ENCODE results near the gene PPP2R2D.
"Not testable (repeated sequence)": the region's sequence is repeated elsewhere in the genome, so short reads cannot be mapped to it uniquely, and the experiment has no call there.

The PPP2R2D gene

GRCh38 chr10:131917496-131917895 lies 16.7 kb downstream of the PPP2R2D start:
- not testable (repeated sequence) for DNase-seq

DNA sequence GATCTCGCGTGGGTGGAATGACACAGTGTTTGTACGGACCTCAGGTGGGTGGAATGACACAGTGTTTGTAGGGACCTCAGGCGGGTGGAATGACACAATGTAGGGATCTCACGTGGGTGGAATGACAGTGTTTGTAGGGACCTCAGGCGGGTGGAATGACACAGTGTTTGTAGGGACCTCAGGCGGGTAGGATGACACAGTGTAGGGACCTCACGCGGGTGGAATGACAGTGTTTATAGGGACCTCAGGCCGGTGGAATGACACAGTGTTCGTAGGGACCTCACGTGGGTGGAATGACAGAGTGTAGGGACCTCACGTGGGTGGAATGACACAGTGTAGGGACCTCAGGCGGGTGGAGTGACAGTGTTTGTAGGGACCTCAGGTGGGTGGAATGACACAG lies 18.7 kb downstream of the PPP2R2D start:
- DNase-seq; intact Hi-C loops (cut with DNase I): not testable (repeated sequence)

More at GRCh38 chr10:131917496-131917895, 16.7 kb downstream of the PPP2R2D start:
- intact Hi-C loops (cut with DNase I): not testable (repeated sequence)

- intact Hi-C loops (cut with DNase I): no loop called here
- no peak for DNase-seq
Observed at GRCh38 chr10:131920151-131920550, 19.3 kb downstream of the PPP2R2D start.

- DNase-seq: no peak
Observed at GRCh38 chr10:131920693-131921092, 19.9 kb downstream of the PPP2R2D start.

DNA sequence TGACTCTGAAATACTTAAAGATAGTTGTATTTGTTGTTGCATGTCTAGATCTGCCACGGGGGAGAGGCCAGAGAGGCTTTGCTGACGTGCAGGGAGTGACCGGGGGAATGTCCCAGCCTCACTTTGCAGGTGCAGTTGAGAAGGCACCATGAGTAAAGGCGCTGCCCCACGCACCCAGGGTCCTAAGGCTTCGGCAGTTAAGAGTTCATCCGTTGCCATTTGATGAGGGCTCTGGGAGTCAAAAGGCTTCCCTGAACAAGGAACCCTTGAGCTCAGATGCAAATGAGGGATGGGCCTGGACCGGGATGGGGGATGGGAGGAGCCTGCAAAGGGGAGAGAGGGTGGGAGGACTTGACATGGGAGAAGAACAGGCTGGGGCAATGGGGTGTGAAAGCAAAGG lies 20.4 kb downstream of the PPP2R2D start:
- peak in 30 of 42 donors; percentile 16 to 76 (median 49) for DNase-seq

More at GRCh38 chr10:131920693-131921092, 19.9 kb downstream of the PPP2R2D start:
- intact Hi-C loops (cut with DNase I): no loop called here

DNA sequence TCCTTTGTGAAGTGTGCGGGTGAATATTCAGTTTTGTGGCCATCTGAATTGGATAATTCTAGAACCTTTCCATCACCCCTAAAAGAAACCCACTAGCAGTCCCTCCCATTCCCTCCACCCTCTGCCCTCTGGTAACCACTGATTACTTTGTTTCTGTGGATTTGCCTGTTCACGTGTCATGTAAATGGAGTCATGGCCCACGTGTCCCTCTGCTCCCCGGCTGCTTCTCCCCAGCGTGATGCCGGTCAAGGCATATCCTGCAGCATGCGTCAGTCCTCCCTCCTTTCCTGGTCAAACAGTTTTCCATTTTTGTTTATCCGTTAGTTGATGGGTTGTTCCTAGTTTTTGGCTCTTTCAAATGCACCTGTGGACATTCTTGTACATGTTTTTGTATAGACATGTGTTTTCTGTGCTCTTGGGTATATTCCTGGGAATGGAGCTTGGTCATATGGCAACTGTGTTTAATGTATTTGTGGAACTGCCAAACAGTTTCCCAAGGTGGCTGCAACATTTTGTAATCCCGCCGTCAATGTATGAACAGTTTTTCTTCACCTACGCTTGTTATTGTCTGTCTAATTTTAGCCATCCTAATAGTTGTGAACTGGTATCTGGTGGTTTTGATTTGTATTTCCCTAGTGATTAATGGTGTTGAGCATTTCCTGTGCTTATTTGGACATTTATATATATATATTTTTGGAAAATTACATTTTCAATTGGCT lies 22.4 kb downstream of the PPP2R2D start:
- DNase-seq: no peak
- intact Hi-C loops (cut with DNase I): no loop called here

More for the DNA sequence above, 20.4 kb downstream of the PPP2R2D start:
- intact Hi-C loops (cut with DNase I): no loop called here

DNA sequence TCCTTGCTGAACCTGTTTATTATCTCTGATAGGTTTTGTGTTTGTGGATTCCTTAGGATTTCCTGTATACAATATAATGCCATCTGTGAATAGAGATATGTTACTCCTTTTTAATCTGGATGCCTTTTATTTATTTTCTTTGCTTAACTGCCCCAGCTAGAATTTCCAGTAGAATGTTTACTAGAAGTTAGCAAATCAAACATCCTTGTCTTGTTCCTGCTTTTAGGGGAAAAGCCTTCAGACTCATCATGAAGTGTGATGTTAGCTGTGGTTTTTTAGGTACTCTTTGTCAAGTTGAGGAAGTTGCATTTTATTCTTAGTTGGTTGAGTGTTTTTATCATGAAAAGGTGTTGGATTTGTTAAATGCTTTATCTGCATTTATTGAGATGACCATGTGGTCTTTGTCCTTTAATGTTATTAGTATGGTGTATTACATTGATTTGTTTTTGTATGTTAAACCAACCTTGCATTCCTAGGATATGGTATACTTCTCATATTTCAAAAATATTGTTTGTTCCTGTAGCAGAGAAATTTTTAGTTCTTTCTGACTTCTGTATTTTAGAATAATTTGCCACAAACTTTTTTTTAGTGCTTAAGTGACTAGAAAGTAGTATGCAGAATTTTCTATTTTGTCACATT lies 24.3 kb downstream of the PPP2R2D start:
- DNase-seq: no peak
- intact Hi-C loops (cut with DNase I): no loop called here

DNA sequence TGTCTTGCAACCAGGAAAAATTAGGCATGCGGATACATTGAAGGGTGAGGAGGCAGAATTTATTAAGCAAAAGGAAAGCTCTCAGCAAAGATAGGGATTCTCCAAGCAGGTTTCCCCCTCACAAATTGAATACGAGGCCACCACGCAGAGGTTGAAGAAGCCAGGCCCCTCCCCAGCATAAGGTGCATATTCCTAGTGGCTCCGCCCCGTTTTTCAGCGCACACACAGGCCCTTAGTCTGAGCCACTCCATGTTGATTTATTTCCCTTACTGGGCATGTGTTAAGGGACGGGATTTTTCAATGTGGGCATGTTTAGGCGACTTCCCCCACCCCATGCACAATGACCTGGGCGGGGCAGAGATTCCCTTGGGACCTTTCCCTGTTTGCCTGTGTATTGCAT lies 24.9 kb downstream of the PPP2R2D start:
- peak in 3 of 42 donors; percentile 25 to 43 (median 37) for DNase-seq
- intact Hi-C loops (cut with DNase I): no loop called here

DNA sequence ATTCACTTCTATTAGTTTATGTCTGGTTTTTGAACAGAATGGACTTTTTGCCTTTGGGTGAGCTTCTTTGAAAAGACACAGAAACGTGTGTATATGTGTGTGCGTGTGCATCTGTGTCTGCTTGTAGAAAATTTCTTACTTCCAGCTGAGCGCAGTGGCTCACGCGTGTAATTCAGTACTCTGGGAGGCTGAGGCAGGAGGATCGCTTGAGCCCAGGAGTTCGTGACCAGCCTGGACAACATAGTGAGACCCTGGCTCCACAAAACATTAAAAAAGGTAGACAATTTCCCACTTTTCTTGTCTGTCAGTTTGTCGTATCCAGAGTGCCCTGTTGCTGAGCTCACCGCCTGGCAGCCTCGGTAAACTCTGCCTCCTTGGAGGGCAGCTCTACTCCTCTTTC lies 25.4 kb downstream of the PPP2R2D start:
- DNase-seq: no peak
- intact Hi-C loops (cut with DNase I): no loop called here

GRCh38 chr10:131926743-131927595 lies 26.2 kb downstream of the PPP2R2D start:
- intact Hi-C loops (cut with DNase I): no loop called here
- DNase-seq: no peak

DNA sequence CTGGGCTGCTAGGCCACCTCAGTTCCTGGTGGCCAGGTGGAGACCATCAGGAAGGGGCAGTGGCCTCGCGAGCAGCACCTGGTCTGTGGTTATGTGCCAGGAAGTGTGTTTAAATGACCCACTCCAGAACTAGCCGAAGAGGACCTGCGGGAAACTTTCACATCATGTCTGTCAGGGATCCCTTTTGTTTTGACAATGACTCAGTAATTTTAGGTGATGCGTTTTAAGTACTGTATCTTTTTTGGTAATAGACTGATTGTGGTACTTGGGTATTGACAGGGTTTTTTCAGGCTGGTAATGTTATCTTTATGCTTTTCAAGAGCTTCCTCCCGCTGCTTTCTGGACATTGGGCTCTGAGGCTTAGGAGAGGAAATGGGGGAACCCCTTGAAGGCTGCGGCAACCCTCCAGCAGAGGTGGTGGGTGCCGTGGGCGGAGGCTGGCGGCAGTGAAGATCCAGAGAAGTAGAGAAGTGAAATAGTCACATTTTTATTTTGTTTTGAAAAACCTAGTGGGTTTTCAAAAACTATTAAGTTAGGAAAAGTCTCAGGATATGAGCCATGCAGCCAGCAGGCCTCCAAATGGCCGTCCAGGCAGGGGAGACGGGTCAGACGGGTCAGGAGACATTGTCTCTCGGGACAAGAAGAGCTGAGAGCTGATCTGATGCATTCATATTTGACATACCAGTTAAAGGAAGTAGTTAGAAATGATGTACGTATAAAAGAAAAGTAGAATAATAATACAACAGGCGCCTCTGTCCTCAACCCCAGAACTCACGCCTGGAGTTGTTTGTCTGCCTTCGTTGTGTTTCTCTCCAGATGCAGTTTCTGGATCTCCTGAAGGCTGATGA lies 27.7 kb downstream of the PPP2R2D start:
- peak in 7 of 42 donors; percentile 11 to 54 (median 25) for DNase-seq
- intact Hi-C loops (cut with DNase I): no loop called here

- DNase-seq: no peak
- intact Hi-C loops (cut with DNase I): no loop called here
Observed at GRCh38 chr10:131929122-131929845, 28.5 kb downstream of the PPP2R2D start.

GRCh38 chr10:131930150-131930549 lies 29.3 kb downstream of the PPP2R2D start:
- intact Hi-C loops (cut with DNase I): no loop called here
- no peak for DNase-seq

DNA sequence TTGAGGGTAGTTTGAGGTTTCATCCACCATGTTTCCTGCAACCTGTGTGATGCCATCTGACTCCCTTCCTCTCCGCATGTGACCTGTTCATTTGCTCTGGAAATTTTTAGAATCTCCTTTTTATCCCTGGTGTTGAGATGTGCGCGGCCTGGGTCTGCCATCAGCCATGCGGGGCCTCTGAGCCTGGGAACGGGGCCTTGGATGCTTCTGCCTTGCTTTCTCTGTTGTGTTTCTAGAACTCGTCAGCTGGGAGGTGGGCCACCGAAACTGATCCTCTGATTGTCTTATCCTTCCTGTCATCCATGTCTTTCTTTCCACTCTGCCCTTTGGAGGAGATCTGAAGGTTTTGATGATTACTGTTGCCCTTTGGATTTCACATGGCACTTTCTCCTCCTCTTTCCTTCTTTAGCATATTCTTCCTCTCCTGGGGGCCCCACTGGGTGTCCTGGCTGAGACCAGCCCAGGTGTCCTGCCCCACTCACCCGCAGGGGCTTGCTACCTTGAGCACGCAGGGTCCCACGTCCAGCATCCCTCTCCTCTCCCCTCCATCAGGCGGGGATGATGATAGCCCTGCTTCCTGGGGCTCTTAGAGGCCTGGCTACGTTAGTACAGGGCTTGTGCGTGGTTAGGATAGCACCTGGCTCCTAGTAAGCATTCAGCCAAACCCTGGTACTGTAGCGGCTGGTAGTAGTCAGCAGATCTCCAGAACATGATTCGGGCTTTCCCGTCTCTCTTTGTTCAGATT lies 29.9 kb downstream of the PPP2R2D start:
- no peak for DNase-seq
- intact Hi-C loops (cut with DNase I): no loop called here

- intact Hi-C loops (cut with DNase I): no loop called here
Observed at GRCh38 chr10:131931981-131932380, 31.2 kb downstream of the PPP2R2D start.

GRCh38 chr10:131933016-131933695 lies 32.3 kb downstream of the PPP2R2D start:
- intact Hi-C loops (cut with DNase I): no loop called here
- peak in 1 of 42 donors; percentile 11 for DNase-seq

More at GRCh38 chr10:131931981-131932380, 31.2 kb downstream of the PPP2R2D start:
- DNase-seq: peak in 1 of 42 donors; percentile 2

- intact Hi-C loops (cut with DNase I): no loop called here
- no peak for DNase-seq
Observed at GRCh38 chr10:131933696-131934086, 32.9 kb downstream of the PPP2R2D start.

Data from head of caudate nucleus (tissue), 42 donors.